ENCODE measurements around the gene GARRE1. TPM values are rescaled to one million over a fixed set of nuclear protein-coding genes. Genes with fewer than 3 reads are reported as not detected.

Gene GARRE1
- total RNA-seq, 1 experiment from 2014 or later = 16.9 TPM

DNA sequence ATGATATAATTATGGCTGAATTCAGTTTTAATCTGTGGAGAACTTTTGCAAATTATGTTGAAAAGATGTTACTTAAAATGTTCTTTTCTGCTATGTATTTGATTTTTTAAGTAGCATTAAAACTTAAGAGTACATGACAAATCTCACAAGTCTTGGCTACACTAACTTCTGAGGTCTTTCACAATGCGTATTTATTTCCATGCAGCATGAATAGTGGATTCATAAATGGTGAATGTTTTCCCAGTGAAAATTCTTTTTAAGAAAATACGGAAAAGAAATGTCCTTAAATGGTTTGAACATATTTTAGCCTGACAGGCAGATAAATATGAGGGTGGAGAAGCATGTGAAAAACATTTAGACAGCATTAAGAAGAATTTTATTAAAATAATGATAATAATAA, 30.2 kb downstream of the GARRE1 start:
- POLR2A ChIA-PET = no interaction called here
- no TSS peak for BruUV-seq (replicated peaks)
- H3K27ac ChIP-seq (ENCODE audit: low read depth, low read length) = no peak overlapping the region

More for the DNA sequence above, 30.2 kb downstream of the GARRE1 start:
- H3K9me2 ChIP-seq (ENCODE audit: insufficient read depth) = no peaks in the 10 kb centered on the region
- DNase-seq (ENCODE audit: low read depth, low spot score) (no peak), ATAC-seq (no peak)
- intact Hi-C loops (cut with micrococcal nuclease) = no loop called here
- peaks cover 4% of the 10 kb centered on the region; the same call in 1 of the 2 replicates for H4K20me1 ChIP-seq (ENCODE audit: insufficient read depth)
- ChIA-PET CTCF (no interaction called here), RAD21 (ENCODE audit: low non-redundant PET in 1 of 2, low total read pairs in 2 of 2, uncharacterized antibody in 2 of 2, unreplicated experiment in 2 of 2) (no interaction called here)
- no peak overlapping the region for H3K4me2 ChIP-seq (ENCODE audit: low read length)
- H3K36me3 ChIP-seq (ENCODE audit: control insufficient read depth in 1 of 2, insufficient read depth in 2 of 2, low read length in 2 of 2) = peaks cover 0 to 8% of the 10 kb centered on the region in 2 experiments; a peak in 1 of 4 replicates
- H3K9ac ChIP-seq (ENCODE audit: low read length) = no peak overlapping the region
- peaks cover 15% of the 10 kb centered on the region for H3K79me2 ChIP-seq (ENCODE audit: insufficient read depth, low read length)
- no peaks in the 10 kb centered on the region for H3K9me3 ChIP-seq (ENCODE audit: control insufficient read depth in 1 of 2, insufficient read depth in 1 of 2, low read depth in 1 of 2, low read length in 2 of 2)
- H2AFZ ChIP-seq (ENCODE audit: low read depth, low read length, poor library complexity, severe bottlenecking) = no peak overlapping the region
- H3K4me3 ChIP-seq (replicated peaks in 1 of 2; ENCODE audit: low read depth in 1 of 2, low read length in 2 of 2) = no peak overlapping the region
- peaks cover 8 to 15% of the 10 kb centered on the region in 2 experiments; a peak in 3 of 4 replicates for H3K4me1 ChIP-seq (ENCODE audit: control insufficient read depth in 1 of 2, insufficient read depth in 2 of 2, low read length in 2 of 2)
- TF ChIP-seq ZFX (IDR thresholded peaks at IDR 0.05) (no peak), CBX3 (IDR thresholded peaks at IDR 0.05; ENCODE audit: low read depth) (no peak), SRF (IDR thresholded peaks at IDR 0.05; ENCODE audit: low read depth) (no peak), EZH2phosphoT487 (IDR thresholded peaks at IDR 0.05; ENCODE audit: borderline replicate concordance) (no peak), EZH2 (IDR thresholded peaks at IDR 0.05) (no peak), SIN3A (IDR thresholded peaks at IDR 0.05; ENCODE audit: low read depth) (no peak), ZNF274 (IDR thresholded peaks at IDR 0.05; ENCODE audit: low read depth, low read length) (no peak), CEBPB (IDR thresholded peaks at IDR 0.05; ENCODE audit: low read depth) (no peak), YY1 (IDR thresholded peaks at IDR 0.05; ENCODE audit: extremely low read depth, insufficient replicate concordance, low read depth, low read length) (no peak), POLR2AphosphoS5 (IDR thresholded peaks at IDR 0.05; ENCODE audit: low read depth, low read length) (no peak)
- TF ChIP-seq, protein P1, sequence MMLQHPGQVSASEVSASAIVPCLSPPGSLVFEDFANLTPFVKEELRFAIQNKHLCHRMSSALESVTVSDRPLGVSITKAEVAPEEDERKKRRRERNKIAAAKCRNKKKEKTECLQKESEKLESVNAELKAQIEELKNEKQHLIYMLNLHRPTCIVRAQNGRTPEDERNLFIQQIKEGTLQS (IDR thresholded peaks at IDR 0.05) = no peak
- TF ChIP-seq, protein P2, sequence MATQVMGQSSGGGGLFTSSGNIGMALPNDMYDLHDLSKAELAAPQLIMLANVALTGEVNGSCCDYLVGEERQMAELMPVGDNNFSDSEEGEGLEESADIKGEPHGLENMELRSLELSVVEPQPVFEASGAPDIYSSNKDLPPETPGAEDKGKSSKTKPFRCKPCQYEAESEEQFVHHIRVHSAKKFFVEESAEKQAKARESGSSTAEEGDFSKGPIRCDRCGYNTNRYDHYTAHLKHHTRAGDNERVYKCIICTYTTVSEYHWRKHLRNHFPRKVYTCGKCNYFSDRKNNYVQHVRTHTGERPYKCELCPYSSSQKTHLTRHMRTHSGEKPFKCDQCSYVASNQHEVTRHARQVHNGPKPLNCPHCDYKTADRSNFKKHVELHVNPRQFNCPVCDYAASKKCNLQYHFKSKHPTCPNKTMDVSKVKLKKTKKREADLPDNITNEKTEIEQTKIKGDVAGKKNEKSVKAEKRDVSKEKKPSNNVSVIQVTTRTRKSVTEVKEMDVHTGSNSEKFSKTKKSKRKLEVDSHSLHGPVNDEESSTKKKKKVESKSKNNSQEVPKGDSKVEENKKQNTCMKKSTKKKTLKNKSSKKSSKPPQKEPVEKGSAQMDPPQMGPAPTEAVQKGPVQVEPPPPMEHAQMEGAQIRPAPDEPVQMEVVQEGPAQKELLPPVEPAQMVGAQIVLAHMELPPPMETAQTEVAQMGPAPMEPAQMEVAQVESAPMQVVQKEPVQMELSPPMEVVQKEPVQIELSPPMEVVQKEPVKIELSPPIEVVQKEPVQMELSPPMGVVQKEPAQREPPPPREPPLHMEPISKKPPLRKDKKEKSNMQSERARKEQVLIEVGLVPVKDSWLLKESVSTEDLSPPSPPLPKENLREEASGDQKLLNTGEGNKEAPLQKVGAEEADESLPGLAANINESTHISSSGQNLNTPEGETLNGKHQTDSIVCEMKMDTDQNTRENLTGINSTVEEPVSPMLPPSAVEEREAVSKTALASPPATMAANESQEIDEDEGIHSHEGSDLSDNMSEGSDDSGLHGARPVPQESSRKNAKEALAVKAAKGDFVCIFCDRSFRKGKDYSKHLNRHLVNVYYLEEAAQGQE (IDR thresholded peaks at IDR 0.05; ENCODE audit: low read depth) = no peak
- TF ChIP-seq, protein P3, sequence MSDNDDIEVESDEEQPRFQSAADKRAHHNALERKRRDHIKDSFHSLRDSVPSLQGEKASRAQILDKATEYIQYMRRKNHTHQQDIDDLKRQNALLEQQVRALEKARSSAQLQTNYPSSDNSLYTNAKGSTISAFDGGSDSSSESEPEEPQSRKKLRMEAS (IDR thresholded peaks at IDR 0.05) = no peak
- TF ChIP-seq, protein P4, sequence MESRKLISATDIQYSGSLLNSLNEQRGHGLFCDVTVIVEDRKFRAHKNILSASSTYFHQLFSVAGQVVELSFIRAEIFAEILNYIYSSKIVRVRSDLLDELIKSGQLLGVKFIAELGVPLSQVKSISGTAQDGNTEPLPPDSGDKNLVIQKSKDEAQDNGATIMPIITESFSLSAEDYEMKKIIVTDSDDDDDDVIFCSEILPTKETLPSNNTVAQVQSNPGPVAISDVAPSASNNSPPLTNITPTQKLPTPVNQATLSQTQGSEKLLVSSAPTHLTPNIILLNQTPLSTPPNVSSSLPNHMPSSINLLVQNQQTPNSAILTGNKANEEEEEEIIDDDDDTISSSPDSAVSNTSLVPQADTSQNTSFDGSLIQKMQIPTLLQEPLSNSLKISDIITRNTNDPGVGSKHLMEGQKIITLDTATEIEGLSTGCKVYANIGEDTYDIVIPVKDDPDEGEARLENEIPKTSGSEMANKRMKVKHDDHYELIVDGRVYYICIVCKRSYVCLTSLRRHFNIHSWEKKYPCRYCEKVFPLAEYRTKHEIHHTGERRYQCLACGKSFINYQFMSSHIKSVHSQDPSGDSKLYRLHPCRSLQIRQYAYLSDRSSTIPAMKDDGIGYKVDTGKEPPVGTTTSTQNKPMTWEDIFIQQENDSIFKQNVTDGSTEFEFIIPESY (IDR thresholded peaks at IDR 0.05; ENCODE audit: extremely low read depth, insufficient replicate concordance, low read length) = no peak
- H3K27me3 ChIP-seq (ENCODE audit: insufficient read depth, low read length) = no peaks in the 10 kb centered on the region
